ENCODE results near the gene MACF1. TPM values are rescaled to one million over a fixed set of nuclear protein-coding genes. Genes with fewer than 3 reads are reported as not detected.

The MACF1 gene
- total RNA-seq, 3 donors from 2014 or later = 279 to 350 (median 325) TPM

- TF ChIP-seq POLR2A (IDR thresholded peaks at IDR 0.05) = no peak
- TF ChIP-seq, protein P1, sequence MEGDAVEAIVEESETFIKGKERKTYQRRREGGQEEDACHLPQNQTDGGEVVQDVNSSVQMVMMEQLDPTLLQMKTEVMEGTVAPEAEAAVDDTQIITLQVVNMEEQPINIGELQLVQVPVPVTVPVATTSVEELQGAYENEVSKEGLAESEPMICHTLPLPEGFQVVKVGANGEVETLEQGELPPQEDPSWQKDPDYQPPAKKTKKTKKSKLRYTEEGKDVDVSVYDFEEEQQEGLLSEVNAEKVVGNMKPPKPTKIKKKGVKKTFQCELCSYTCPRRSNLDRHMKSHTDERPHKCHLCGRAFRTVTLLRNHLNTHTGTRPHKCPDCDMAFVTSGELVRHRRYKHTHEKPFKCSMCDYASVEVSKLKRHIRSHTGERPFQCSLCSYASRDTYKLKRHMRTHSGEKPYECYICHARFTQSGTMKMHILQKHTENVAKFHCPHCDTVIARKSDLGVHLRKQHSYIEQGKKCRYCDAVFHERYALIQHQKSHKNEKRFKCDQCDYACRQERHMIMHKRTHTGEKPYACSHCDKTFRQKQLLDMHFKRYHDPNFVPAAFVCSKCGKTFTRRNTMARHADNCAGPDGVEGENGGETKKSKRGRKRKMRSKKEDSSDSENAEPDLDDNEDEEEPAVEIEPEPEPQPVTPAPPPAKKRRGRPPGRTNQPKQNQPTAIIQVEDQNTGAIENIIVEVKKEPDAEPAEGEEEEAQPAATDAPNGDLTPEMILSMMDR (IDR thresholded peaks at IDR 0.05) = no peak
- TF ChIP-seq POLR2AphosphoS5 (IDR thresholded peaks at IDR 0.05) = no peak
- no peaks in the 10 kb centered on the region for H3K9me3 ChIP-seq
- H3K27me3 ChIP-seq = no peaks in the 10 kb centered on the region
- H3K4me3 ChIP-seq = no peak overlapping the region
- peaks cover 23% of the 10 kb centered on the region for H3K36me3 ChIP-seq
- DNase-seq (ENCODE audit: low spot score in 2 of 2) = no peak
- intact Hi-C loops (cut with DNase I; ENCODE audit: low total_unique reads) = no loop called here
- H3K4me1 ChIP-seq = no peaks in the 10 kb centered on the region
- no peak overlapping the region for H3K27ac ChIP-seq
Observed at GRCh38 chr1:39436842-39437241, 232.3 kb downstream of the MACF1 start.

DNA sequence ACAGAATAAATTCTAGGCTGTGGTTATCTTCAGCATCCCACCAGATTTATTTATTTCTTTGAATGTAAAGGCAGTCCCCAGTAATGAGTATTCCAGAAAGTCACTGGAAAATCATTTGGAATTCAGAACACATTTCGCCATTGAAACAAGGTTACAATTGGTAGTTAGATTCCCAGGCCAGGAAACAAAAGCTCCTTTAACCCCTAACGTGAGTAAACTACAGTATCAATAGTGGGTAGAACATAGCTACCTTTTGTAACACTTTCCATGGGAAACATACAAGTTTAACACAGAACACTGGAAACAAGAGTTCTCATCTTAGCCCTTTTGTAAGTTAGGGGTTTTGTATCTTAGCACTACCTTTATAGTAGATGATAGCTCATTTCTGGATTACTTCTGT lies 233.5 kb downstream of the MACF1 start:
- DNase-seq (ENCODE audit: low spot score in 2 of 2) = no peak
- no peaks in the 10 kb centered on the region for H3K4me1 ChIP-seq
- no peaks in the 10 kb centered on the region for H3K27me3 ChIP-seq
- H3K36me3 ChIP-seq = peaks cover 22% of the 10 kb centered on the region
- intact Hi-C loops (cut with DNase I; ENCODE audit: low total_unique reads) = no loop called here
- H3K9me3 ChIP-seq = no peaks in the 10 kb centered on the region
- H3K4me3 ChIP-seq = no peak overlapping the region
- no peak overlapping the region for H3K27ac ChIP-seq
- no peak for TF ChIP-seq POLR2AphosphoS5 (IDR thresholded peaks at IDR 0.05)
- TF ChIP-seq, protein P1 (IDR thresholded peaks at IDR 0.05) = no peak
- no peak for TF ChIP-seq POLR2A (IDR thresholded peaks at IDR 0.05)

GRCh38 chr1:39440856-39441255 lies 236.4 kb downstream of the MACF1 start:
- Histone ChIP-seq H3K9me3 (no peaks in the 10 kb centered on the region), H3K27ac (no peak overlapping the region), H3K4me3 (no peak overlapping the region), H3K27me3 (no peaks in the 10 kb centered on the region), H3K36me3 (peaks cover 34% of the 10 kb centered on the region), H3K4me1 (no peaks in the 10 kb centered on the region)
- DNase-seq (ENCODE audit: low spot score in 2 of 2) = no peak
- TF ChIP-seq, protein P1 (IDR thresholded peaks at IDR 0.05) = no peak
- TF ChIP-seq POLR2AphosphoS5 (IDR thresholded peaks at IDR 0.05) (no peak), POLR2A (IDR thresholded peaks at IDR 0.05) (no peak)
- intact Hi-C loops (cut with DNase I; ENCODE audit: low total_unique reads) = no loop called here

DNA sequence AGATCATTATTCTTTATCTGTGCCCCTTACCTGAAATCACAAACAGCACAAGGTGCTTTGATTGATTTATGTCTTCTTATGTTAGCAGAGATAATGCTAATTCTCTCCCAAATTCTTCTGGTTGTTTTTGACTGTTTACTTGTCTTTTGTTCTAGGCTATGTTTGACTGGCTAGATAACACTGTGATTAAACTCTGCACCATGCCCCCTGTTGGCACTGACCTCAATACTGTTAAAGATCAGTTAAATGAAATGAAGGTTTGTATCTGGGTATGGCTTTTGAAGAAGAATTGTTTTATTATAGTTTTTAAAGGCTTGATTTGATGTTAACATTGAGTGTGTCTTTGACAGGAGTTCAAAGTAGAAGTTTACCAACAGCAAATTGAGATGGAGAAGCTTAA lies 237.3 kb downstream of the MACF1 start:
- H3K9me3 ChIP-seq = no peaks in the 10 kb centered on the region
- H3K4me1 ChIP-seq = no peaks in the 10 kb centered on the region
- peaks cover 34% of the 10 kb centered on the region for H3K36me3 ChIP-seq
- H3K27ac ChIP-seq = no peak overlapping the region
- no peaks in the 10 kb centered on the region for H3K27me3 ChIP-seq
- intact Hi-C loops (cut with DNase I; ENCODE audit: low total_unique reads) = no loop called here
- TF ChIP-seq POLR2A (IDR thresholded peaks at IDR 0.05) (no peak), POLR2AphosphoS5 (IDR thresholded peaks at IDR 0.05) (no peak)
- TF ChIP-seq, protein P1 (IDR thresholded peaks at IDR 0.05) = no peak
- no peak for DNase-seq (ENCODE audit: low spot score in 2 of 2)
- H3K4me3 ChIP-seq = no peak overlapping the region

- H3K4me3 ChIP-seq = no peak overlapping the region
- H3K27ac ChIP-seq = no peak overlapping the region
- no peaks in the 10 kb centered on the region for H3K4me1 ChIP-seq
- H3K36me3 ChIP-seq = peaks cover 34% of the 10 kb centered on the region
- TF ChIP-seq POLR2AphosphoS5 (IDR thresholded peaks at IDR 0.05) = no peak
- no peak for TF ChIP-seq POLR2A (IDR thresholded peaks at IDR 0.05)
- TF ChIP-seq, protein P1 (IDR thresholded peaks at IDR 0.05) = no peak
- no peaks in the 10 kb centered on the region for H3K9me3 ChIP-seq
- H3K27me3 ChIP-seq = no peaks in the 10 kb centered on the region
- no peak for DNase-seq (ENCODE audit: low spot score in 2 of 2)
- intact Hi-C loops (cut with DNase I; ENCODE audit: low total_unique reads) = no loop called here
Observed at GRCh38 chr1:39445573-39445972, 241.1 kb downstream of the MACF1 start.

All from breast epithelium (tissue), 4 donors.